ENCODE measurements around the gene P2RY8.

DNA sequence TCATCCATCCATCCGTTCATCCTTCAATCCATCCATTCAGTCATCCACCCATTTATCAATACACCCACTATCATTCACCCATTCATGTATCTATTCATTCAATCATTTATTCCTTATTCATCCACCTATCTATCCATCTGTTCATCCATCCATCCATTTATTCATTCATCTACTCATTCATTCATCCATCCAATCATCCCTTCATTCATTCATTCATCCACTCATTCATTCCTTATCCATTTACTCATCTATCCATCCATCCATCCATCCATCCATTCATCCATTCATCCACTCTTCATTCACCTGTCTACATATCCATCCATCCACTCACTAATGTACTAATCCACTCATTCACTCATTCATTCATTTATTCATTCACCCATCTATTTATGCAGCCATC is 9.5 kb downstream of the P2RY8 start:
- TF ChIP-seq EZH2 (IDR thresholded peaks at IDR 0.05): no peak
- TF ChIP-seq SIN3A (IDR thresholded peaks at IDR 0.05; ENCODE audit: low read depth): no peak
- TF ChIP-seq, protein P1, sequence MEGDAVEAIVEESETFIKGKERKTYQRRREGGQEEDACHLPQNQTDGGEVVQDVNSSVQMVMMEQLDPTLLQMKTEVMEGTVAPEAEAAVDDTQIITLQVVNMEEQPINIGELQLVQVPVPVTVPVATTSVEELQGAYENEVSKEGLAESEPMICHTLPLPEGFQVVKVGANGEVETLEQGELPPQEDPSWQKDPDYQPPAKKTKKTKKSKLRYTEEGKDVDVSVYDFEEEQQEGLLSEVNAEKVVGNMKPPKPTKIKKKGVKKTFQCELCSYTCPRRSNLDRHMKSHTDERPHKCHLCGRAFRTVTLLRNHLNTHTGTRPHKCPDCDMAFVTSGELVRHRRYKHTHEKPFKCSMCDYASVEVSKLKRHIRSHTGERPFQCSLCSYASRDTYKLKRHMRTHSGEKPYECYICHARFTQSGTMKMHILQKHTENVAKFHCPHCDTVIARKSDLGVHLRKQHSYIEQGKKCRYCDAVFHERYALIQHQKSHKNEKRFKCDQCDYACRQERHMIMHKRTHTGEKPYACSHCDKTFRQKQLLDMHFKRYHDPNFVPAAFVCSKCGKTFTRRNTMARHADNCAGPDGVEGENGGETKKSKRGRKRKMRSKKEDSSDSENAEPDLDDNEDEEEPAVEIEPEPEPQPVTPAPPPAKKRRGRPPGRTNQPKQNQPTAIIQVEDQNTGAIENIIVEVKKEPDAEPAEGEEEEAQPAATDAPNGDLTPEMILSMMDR (IDR thresholded peaks at IDR 0.05 in 2 of 3, conservative IDR thresholded peaks at IDR 0.05 in 1 of 3; ENCODE audit: borderline replicate concordance in 1 of 3, insufficient read depth in 1 of 3, low read depth in 2 of 3, low read length in 2 of 3): no peak
- TF ChIP-seq POLR2AphosphoS5 (IDR thresholded peaks at IDR 0.05; ENCODE audit: low read depth, low read length): no peak
- TF ChIP-seq EZH2phosphoT487 (IDR thresholded peaks at IDR 0.05; ENCODE audit: borderline replicate concordance): no peak
- TF ChIP-seq POLR2A (IDR thresholded peaks at IDR 0.05; ENCODE audit: borderline replicate concordance, extremely low read depth, insufficient read depth, insufficient read length): no peak
- TF ChIP-seq, protein P2, sequence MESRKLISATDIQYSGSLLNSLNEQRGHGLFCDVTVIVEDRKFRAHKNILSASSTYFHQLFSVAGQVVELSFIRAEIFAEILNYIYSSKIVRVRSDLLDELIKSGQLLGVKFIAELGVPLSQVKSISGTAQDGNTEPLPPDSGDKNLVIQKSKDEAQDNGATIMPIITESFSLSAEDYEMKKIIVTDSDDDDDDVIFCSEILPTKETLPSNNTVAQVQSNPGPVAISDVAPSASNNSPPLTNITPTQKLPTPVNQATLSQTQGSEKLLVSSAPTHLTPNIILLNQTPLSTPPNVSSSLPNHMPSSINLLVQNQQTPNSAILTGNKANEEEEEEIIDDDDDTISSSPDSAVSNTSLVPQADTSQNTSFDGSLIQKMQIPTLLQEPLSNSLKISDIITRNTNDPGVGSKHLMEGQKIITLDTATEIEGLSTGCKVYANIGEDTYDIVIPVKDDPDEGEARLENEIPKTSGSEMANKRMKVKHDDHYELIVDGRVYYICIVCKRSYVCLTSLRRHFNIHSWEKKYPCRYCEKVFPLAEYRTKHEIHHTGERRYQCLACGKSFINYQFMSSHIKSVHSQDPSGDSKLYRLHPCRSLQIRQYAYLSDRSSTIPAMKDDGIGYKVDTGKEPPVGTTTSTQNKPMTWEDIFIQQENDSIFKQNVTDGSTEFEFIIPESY (IDR thresholded peaks at IDR 0.05; ENCODE audit: extremely low read depth, insufficient replicate concordance, low read length): no peak
- TF ChIP-seq SP1 (IDR thresholded peaks at IDR 0.05; ENCODE audit: low read depth): no peak
- TF ChIP-seq YY1 (IDR thresholded peaks at IDR 0.05; ENCODE audit: extremely low read depth, insufficient replicate concordance, low read depth, low read length): no peak
- TF ChIP-seq, protein P3, sequence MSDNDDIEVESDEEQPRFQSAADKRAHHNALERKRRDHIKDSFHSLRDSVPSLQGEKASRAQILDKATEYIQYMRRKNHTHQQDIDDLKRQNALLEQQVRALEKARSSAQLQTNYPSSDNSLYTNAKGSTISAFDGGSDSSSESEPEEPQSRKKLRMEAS (IDR thresholded peaks at IDR 0.05): no peak
- TF ChIP-seq CBX3 (IDR thresholded peaks at IDR 0.05; ENCODE audit: low read depth): no peak
- TF ChIP-seq JUND (IDR thresholded peaks at IDR 0.05): no peak

Measured in HCT116 (cell line).